GM19239 (cell line): ENCODE measurements around the gene SGCD.

Experiments used
- DNase-seq: peaks from one replicate; pipeline ENCODE4 v3.0.0; 2011; ENCODE audit warnings: low spot score; ENCODE audit not compliant: insufficient read length
- FAIRE-seq: peaks from 2 replicates; lab custom pipeline; 2011; peaks lifted over from hg19 to GRCh38; lab: Jason Lieb, UNC

Gene SGCD

DNA sequence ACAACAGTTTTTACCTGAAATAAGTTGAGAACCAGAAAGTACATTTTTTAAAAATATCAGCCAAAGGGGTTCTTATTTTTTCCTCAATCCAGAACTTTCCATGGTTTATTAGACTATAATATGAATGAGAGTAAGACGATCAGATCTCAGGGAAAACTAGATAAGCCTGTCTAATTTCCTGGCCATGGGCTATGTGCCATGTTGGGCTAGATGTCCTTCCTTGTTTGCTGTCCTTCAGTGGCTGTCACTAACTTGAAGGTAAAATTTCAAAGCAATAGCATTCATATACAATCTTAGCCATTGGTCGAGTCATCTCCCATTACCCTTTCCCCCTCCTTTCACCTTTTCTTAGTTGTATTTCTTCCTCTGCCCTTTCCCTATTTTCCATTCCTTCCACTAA is 343.7 kb downstream of the SGCD start:
- FAIRE-seq (no peak), DNase-seq (no peak)

DNA sequence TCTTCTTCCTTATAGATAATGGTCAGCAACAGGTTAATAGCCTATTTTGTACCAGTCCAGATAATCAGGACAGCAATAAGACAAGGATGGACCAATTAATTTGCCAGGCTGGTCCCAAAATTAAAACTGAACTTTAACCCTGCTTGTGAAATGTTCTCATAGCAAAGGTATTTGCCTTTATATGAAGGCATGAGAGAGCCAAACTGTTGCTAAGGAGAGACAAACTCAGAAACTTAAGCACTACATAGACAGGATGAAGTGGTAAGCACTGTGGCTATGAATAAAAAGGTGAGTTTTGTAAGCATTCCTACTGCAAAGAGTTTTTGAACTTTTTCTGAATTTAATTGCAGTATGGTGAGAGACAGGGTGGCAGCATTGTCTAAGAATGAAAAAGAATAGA is 348.4 kb downstream of the SGCD start:
- FAIRE-seq: no peak
- DNase-seq: no peak

- FAIRE-seq: no peak
These were observed 351.0 kb downstream of the SGCD start for GRCh38 chr5:156677963-156678362.

GRCh38 chr5:156678484-156678883 is 351.5 kb downstream of the SGCD start:
- DNase-seq: no peak
- FAIRE-seq: no peak

More at GRCh38 chr5:156677963-156678362, 351.0 kb downstream of the SGCD start:
- DNase-seq: no peak

DNA sequence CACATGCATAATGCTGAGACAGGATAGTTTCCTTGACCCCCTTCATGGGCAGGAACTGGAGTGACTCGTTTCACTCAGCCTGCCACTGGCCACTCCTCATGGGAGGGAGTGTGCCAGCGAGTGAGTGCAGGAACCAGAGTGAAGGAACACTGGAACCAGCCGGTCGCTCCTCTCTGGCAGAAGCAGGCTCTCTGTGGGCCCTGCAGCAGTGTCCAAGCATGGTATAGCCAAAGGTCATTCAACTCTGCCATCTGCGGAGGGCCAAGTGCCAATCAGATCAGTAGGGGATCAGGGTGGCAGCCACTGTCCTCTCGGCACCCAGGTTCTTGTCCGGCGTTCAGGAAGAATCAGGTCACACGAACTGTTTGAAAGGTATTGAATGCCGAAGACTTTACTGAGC is 353.9 kb downstream of the SGCD start:
- FAIRE-seq: no peak
- no peak for DNase-seq

DNA sequence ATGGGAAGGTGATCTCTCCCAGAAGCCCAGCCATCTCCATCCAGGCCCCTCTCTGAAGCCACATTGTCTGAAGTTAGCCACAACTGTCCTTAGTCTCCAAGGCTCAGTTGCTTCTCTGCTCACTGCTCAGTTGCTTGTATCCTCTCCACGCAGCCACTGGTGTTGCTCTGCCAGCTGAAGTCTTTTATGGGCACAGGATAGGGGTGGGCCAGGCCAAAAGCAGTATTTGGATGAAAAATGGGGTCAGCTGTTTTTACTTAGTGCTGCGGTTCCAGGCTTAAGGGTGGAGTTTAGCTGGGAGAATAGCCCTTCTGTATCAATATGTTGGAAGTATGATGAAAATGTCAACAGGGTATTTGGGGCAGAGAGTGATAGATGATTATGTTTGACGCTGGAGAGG is 354.3 kb downstream of the SGCD start:
- FAIRE-seq (no peak), DNase-seq (no peak)

- DNase-seq (no peak), FAIRE-seq (no peak)
These were observed 356.0 kb downstream of the SGCD start for GRCh38 chr5:156682971-156683370.

DNA sequence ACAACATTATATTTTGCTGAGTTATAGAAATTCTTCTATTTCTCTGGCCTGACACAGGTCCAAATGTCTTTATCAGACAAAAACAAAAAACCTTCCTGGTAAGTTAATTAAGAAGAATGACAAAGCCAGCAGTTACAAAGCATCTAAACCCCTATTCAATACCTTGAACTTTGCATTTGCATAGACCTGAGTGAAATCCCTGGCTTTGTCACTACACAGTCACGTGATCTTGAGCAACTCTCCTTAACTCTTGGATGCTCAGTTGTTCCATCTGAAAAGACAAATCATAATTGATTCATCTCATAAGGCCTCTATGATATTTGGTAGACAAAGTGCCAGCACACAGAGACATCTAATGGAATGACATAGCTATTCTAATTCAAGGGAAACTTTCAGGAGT is 356.5 kb downstream of the SGCD start:
- DNase-seq: no peak
- no peak for FAIRE-seq

GRCh38 chr5:156684216-156684615 is 357.3 kb downstream of the SGCD start:
- FAIRE-seq (no peak), DNase-seq (no peak)

- no peak for FAIRE-seq
- no peak for DNase-seq
These were observed 358.5 kb downstream of the SGCD start for GRCh38 chr5:156685481-156685880.

GRCh38 chr5:156686380-156686779 is 359.4 kb downstream of the SGCD start:
- FAIRE-seq: no peak
- no peak for DNase-seq

DNA sequence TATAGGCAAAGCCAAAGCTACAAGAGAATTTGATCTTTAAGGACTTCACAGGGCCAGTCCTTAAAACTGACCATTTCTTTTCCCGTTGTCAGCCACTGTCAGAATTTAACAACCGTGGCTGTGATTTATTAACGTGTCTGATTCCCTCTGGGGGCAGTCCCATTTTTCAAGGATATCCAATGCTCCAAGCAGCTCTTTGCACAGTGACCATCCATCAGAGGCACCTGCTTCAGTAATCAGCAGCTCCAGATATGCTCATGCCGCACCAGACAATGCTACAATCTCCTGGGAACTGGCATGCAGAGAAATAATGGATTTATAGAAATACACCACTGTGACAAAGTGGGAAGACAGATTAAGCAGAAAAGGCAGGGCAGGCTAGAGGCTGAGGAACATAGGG is 359.8 kb downstream of the SGCD start:
- DNase-seq (no peak), FAIRE-seq (no peak)

DNA sequence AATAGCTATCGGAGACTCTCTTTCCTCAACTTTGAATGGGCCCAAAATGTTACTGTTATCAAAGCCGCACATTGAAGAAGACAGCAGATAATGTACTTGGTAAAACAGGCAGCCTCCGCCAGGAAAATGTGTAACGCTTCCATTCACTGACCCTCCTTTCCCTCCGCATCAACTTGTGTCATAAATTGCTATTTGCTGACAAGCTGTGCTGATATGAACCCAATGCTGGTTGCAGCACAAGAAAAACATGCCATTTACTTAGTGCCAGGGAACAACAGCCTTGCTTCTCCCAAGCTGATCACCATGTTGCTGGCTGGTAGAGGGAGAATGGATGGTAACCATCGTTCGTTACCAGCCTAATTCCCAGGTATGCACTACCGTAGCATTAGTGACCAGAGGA is 360.6 kb downstream of the SGCD start:
- DNase-seq: no peak
- FAIRE-seq: no peak

GRCh38 chr5:156691572-156691971 is 364.6 kb downstream of the SGCD start:
- DNase-seq: no peak
- FAIRE-seq: no peak

DNA sequence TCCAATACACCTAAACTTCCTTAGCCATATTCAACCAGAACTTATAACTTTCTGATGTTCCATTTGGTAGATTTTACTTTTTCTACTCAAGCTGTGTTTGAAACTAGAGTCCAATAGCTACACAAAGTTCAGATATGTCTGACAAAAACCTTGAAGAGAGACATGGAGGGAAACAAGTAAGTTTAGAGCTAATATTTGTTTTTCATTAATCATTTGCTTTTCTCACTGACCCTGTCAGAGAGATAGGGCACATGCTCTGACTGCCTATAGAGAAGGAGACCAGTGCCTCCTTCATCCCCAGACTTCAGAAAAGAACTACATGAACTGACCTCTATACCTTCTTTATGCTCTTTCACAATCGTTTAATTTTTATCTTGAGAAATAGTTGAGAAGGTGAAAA is 366.1 kb downstream of the SGCD start:
- DNase-seq (no peak), FAIRE-seq (no peak)

DNA sequence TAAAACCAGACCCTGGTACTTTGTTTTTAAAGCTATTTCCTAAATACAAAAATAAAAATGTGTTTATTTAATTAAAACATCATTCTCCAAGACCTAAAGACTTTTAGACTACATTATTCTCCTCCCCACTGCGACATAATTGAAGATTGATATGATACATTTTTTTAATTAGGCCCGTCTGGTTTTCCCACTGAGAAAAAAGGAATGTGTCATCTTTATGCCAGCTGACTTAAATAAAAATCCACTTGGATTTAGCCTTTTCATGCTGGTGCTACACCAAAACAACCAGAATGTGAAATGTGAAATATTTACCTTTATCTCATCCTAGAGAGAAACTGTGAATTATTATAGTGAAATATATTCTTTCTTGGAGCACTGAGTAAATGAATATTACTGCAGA is 367.6 kb downstream of the SGCD start:
- no peak for FAIRE-seq
- DNase-seq: no peak

GRCh38 chr5:156695774-156696173 is 368.8 kb downstream of the SGCD start:
- FAIRE-seq (no peak), DNase-seq (no peak)

- no peak for FAIRE-seq
- DNase-seq: no peak
These were observed 371.4 kb downstream of the SGCD start for GRCh38 chr5:156698323-156698722.

DNA sequence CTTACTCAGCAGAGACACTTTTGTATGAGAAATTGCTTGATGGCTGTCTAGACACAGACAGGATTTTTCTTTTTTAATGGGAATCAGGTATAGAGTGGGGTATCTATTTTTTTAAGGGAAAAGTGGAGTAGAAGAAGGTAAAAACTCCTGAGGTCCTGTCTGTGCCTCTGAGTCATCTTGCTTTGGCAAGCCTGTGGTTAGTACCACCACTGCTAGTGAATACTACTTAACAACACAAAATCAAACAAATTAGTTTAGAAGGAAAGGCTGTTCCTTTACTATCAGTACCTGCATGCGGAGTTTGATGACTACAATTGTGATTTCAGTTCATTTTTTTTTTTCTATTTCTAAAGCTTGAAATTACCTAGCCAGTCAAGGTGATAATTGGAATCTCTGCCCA is 372.2 kb downstream of the SGCD start:
- no peak for FAIRE-seq

DNA sequence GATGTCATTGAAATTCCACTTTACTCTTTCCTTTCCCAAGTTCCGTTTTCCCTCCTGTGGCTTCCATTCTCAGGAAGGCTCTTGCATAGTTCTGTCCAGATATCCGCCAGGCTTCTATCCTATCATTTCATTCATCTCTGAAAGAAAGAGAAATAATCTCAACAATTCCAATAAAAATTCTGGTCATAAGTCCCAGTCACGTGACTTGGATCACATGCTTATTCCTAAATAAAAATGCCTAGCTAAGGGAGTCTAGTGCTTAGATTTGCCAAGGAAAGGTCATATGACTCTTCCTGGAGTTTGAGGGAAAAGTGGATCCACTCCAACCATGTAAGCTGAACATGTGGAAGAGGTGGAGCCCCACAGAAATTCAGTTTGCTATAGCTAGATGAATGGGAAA is 377.2 kb downstream of the SGCD start:
- FAIRE-seq (no peak), DNase-seq (no peak)

More for the DNA sequence above, 372.2 kb downstream of the SGCD start:
- no peak for DNase-seq

DNA sequence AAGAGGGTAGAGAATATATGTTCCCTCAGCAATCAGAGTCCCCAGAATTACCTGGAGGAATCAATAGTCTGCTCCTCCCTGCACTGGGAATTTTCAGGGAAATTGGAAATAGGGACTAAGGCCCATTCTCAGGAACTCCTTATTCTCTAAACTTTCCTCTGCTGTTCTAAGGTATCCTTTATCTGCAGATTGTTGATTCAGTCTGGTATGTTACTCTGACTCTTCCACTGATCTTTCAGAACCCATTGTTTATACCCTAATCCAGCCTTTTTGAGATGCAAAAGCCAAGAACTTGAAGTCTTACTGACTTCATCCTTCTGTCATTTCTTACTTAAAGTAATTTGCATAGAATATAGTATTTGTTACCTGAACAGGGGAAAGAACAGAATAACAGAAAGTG is 379.7 kb downstream of the SGCD start:
- DNase-seq: no peak
- no peak for FAIRE-seq

GRCh38 chr5:156707750-156708149 is 380.8 kb downstream of the SGCD start:
- DNase-seq (no peak), FAIRE-seq (no peak)

GRCh38 chr5:156715287-156715686 is 388.3 kb downstream of the SGCD start:
- DNase-seq (no peak), FAIRE-seq (no peak)
